Right forelimb (tissue), 1 donor: ENCODE data around the gene SNX25.
"Not testable (repeated sequence)": the region's sequence is repeated elsewhere in the genome, so short reads cannot be mapped to it uniquely, and the experiment has no call there.

Source experiments
- DNase-seq: peaks from one replicate; pipeline ENCODE4 v3.0.0-alpha.2; 2018

The SNX25 gene

DNA sequence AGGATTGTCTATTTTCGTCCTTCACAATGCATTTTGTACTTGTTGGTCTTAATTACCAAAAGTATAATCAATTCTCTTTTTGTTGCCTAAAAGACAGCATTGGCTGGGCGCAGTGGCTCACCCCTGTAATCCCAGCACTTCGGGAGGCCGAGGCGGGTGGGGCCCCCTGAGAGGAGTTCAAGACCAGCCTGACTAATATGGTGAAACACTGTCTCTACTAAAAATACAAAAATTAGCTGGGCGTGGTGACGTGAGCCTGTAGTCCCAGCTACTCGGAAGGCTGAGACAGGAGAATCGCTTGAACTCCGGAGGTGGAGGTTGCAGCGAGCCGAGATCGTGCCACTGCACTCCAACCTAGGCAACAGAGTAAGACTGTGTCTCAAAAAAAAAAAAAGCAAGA, 4.3 kb upstream of the SNX25 start:
- DNase-seq, result not testable (repeated sequence)

DNA sequence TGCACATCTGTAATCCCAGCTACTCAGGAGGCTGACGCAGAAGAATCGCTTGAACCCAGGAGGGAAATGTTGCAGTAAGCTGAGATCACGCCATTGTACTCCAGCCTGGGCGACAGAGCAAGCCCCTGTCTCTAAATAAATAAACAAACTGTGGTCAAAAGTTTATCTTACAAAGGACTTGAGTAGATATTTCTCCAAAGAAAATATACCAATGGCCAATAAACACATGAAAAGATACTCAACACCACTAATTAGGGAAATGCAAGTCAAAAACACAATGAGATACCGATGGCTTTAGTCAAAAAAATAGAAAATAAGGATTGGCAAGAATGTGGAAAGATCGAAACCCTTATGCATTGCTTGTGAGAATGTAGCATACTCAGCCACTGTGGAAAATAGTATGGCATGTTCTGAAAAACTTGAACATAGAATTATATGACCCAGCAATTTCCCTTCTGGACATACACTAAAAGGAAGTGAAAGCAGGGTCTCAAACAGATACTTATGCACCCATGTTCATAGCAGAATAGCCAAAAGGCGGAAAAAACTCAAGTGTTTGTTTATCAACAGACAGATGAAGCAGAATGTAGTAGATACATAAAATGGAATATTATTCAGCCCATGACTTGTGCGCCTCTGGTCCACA, 3.6 kb upstream of the SNX25 start:
- no peak for DNase-seq

DNA sequence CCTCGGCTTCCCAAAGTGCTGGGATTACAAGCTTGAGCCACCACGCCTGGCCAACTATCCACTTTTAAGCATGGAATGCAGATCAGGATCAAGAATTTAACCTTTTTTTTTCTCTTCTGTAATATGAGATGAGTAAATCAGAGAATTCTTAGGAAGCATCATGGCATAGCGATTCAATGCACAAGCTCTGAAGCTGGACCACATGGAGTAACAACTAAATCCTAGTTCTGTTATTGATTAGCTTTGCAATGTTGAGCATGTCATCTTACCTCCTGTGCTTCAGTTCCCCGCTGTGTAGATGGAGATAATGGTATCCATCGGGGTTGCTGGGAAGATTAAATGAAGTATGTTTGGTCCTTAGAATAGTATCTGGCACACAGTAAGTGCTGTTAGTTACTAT, 1.9 kb upstream of the SNX25 start:
- no peak for DNase-seq

DNA sequence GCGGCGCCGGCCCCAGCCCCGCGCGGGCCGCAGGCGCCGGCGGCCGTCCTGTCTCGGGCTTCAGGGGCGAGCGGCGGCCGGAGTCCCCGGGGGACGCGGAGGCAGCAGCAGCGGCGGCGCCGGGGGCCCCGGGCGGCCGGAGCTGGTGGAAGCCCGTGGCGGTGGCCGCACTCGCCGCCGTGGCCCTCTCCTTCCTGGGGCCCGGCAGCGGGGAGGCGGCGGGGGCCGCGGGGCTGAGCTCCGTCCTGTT, 379 bp downstream of the SNX25 start:
- not testable (repeated sequence) for DNase-seq

DNA sequence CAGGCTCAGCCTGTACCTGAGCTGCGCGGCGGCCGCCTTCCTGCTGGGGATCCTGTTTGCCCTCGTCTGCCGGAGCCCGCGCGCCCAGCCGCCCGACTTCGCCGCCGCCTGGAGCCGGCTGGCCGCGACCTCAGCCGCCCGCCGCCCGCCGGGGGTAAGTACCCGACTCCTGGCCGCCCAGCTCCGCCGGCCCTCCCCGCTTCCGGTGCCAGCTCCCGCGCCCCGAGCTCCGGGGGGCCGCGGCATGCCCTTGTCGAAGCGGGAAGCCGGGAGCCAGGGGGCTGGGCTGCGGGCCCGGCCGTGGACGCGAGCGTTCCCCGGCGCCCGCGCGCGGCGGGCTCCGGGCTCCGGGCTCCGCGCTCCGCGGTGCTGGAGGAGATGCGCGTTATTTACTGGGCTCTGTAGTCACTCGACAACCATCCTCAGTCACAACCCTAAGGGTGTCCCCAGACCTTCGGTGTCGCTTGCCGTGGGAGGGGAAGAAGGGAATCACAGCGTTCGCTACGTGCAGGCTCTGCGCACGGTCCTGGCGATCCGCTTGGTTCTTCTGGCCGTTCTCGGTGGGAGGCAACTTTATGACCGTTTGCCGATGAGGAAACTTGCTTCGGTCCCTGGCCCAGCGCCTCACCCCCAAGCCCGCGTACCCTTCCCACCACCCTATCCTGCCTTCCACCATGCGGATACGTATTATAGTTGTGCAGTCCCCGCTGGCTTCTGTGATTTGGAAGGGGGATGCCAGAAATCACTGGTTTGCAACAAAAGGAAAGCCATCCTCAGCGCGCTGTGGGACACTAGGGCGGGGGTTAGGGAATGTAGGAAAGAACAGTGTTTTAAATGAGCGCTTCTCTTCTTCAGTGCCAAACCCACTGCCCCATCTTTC, 944 bp downstream of the SNX25 start:
- peak; percentile 80 for DNase-seq

DNA sequence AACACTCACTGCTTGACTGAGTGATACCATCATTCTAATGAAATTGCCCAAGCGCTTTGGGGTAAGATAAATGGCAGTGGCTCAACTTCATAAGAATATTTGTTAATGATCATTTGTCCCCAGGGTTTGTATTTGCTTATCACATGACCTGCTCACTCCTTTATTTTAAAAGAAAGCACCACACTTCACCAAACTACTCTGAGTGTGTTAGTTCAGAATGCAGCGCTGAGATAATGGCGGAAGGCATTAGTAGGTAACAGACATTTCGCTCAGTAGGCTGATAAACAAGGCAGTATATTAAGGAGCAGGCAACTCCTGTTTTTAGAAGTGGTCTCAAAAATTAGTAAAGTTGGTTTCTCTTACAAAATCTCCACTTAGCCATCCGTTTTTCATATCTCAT, 1.6 kb downstream of the SNX25 start:
- DNase-seq, result no peak

DNA sequence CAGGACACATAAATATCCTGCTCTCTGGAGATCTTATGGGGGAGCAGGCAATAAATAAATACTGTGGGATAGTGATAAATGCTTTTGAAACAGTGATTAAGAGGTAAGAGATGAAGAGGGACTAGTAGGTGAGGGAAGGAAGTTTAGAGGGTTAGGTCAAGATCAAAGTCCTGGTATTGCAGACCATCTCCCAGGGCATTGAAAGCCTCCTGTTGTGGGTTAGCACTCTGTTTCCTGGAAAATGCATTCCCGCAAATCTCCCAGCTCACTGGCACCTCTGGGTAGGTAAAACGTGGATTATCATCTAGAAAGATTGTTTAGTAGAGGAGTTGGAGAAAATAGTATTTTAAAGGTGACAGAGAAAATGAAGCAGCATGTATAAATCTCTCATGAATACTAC, 2.2 kb downstream of the SNX25 start:
- DNase-seq, result no peak

DNA sequence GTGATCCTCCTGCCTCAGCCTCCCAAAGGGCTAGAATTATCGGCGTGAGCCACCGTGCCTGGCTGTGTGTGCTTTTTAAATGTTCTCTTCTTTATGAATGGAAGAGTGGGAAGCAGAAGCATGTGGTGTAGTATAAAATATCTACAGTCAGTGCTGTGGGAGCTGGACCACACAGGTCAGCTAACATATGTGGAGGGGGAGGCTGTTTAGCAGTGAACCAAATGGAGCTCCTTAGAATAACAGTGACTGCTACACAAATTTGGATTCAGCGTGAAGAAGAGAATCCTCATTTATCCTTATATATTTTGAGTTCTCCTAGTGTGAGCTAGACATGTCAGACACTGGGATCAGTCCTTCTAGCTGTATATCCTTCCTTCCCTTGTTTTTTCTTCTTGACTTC, 3.2 kb downstream of the SNX25 start:
- no peak for DNase-seq

DNA sequence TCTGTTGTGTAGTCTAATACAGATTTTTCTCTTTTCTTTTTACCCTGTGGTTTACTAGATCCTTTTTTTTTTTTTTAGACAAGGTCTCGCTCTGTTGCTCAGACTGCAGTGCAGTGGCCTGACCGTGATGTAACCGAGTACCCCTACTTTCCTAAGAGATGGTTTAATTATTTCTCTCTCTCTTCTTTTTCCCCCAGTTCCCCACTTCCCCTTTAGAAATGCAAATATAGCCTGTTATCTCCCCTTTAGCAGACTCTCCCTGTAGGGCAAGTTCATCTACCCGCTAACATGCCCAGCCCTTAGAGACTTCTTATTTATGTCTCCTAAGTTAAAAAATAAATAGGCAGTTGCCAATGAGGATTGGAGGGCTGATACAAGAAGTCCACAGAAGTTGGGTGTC, 4.5 kb downstream of the SNX25 start:
- DNase-seq, result no peak

DNA sequence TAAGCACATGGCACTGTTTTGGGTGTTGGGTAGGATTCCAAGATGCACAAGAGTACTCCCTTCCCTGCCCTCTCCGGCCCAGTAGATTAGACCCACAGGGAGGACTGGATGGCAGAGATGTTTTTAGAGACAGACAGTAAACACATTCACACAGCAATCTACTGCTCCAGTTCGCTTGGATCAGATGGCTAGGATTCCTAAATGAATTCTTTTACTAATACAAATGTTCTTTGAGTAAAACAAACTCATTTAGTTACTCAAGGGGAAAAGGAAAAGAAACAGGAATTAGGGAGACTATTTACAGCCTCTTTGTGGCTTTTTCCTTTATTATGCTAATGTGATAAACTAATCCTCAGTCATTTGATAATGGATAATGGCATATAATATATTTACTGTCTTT, 5.9 kb downstream of the SNX25 start:
- no peak for DNase-seq

DNA sequence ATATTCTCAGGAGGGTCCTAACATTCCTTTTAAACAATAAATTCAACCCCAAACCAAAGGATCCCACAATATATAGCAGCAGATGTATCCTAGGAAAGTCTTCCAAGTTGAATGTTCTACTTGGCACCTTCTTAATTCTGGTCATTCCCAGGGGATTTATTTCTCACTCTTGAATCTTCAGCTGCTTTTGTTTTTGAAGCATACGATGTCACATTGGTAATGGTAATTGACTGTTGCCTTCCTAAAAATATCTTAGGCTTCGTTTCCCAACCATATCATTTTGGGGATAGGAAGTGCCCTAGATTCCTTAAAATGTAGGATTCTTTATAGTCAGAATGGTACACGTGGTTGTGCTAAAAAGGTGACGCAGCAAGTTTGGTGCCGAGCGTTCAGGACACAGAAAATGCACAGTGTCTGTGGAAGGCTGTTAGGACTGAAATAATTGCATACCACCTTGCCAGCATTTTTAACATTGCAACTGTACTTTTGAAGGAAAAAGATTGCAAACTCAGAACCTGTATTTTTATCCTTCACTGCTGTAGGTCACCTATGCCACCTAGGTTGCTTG, 8.1 kb downstream of the SNX25 start:
- no peak for DNase-seq

DNA sequence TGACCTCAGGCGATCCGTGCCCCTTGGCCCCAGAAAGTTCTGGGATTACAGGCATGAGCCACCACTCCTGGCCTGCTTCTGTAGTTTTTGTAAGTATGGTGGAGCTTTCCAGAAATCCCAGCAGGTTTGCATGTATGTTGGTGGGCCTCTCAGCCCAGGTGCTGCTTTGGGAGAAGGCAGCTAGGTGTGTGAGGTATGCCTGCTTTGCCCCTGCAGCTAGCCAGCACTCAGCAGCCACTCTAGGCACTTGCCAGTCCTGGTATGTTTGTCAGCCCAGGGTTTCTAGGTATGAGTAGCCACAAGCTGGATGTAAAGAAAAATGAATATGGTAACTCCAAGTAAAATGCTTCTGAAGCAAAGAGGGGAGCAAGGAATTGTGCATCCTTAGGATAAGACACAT, 8.9 kb downstream of the SNX25 start:
- no peak for DNase-seq

DNA sequence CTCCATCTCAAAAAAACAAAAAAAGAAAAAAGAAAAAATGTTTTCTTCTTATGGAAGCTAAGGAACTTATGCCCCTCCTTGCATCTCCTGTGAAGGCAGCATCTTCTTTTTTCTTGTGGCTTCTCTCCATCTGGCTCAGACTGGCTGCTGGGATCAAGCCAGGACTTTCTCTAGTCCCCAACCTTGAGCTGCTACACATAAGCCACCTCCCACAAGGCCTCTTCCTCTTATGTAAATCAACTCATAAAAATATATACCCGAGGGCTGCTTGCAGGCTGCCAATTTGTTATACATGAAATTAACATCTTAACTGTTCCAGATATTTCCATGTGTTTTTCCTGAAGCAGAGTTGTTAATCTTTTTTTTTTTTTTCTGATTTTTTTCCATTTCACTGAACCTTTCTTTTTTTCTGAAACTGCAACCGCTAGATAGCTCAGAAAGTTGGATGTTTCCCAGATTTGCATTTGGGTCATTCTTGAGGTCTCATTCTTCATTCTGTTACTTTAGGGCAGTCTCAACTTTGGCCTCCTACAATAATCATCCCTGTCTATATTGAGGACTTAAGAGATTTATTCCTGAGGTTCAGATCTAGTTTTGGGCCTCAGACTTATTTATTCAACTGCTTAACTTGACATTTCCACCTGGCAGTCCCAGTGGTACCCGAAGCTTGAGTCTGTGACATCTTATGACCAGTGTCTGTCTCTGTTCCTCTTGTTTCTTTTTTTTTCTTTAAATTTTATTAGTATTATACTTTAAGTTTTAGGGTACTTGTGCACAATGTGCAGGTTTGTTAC, 10.3 kb downstream of the SNX25 start:
- DNase-seq, result peak; percentile 83

DNA sequence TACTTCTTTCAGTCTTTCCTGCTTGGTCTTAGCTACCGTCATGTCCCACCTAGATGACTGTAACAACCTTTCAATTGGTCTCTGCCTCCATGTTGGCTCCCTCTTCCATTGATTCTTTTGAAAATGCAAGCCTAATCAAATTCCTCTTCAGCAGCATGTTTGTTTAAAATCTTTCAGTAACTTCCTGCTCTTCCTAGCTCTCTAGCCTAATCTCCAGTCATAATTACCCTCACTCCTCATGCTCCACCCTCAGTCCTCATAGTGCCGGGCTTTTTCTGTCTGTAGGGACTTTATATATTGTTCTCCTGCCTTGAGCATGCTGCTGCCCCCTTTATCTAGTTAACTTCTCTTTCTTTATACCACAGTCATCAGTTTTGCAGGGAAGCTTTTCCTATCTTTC, 12.1 kb downstream of the SNX25 start:
- DNase-seq, result no peak

DNA sequence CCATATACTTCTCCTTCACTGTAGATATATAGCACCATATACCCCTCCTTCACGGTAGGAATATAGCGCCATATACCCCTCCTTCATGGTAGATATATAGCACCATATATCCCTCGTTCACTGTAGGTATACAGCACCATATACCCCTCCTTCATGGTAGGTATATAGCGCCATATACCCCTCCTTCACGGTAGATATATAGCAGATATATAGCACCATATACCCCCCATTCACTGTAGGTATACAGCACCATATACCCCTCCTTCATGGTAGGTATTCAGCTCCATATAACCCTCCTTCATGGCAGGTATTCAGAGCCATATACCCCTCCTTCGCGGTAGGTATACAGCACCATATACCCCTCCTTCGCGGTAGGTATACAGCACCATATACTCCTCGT, 12.5 kb downstream of the SNX25 start:
- DNase-seq, result no peak

DNA sequence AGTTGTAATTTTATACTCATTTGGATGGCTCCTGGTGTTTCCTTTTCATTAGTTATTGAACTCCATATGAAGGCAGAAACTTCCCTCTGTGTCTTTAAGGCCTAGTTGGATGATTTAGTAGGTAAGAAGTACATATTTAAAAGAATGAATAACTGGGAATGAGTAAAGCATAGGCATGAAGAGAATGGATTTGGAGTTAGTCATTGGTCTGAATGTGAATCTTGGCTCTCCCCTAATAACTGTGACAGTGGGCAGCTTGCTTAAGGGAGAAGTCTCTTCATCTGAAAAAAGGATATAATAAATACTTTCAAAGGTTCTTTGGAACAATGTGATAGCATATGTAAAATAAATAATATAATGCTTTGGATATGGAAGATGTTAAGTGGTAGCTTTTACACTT, 13.2 kb downstream of the SNX25 start:
- no peak for DNase-seq

DNA sequence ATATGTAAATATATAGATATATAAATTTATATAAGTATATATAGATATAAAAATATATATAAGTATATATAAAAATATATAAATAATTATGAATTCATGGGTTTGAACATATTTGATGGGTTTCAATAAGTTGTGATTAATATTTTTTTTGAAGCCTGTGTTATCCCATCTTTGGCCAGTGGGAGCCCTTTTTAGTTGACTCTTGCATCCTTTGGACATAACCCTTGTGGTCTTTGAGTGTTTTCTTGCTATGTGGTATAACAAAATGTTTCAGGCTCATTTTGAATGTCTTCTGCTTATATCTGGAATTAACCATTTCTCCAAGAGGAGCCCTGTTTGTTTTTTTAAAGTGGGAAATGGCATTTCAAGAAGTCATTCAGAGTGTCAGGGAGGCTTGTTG, 15.2 kb downstream of the SNX25 start:
- no peak for DNase-seq

DNA sequence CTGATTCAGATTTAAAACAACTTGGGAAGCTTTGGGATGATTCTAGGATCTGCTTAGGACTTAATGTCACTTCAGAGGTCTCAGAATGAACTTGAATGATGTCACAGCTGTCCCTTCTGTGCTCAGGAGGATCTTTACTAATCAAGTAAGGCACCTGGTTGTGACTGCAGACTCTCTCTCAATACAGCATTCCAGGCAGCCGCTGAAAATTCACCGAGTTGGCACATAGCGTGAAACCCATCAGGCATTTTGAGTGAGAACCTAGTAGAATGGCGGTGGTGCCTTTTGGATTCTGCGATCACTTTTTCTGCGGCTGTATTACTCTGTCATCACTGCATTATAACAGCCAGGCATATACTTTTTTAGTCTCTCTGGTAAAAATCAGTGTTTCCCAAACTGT, 16.5 kb downstream of the SNX25 start:
- no peak for DNase-seq

DNA sequence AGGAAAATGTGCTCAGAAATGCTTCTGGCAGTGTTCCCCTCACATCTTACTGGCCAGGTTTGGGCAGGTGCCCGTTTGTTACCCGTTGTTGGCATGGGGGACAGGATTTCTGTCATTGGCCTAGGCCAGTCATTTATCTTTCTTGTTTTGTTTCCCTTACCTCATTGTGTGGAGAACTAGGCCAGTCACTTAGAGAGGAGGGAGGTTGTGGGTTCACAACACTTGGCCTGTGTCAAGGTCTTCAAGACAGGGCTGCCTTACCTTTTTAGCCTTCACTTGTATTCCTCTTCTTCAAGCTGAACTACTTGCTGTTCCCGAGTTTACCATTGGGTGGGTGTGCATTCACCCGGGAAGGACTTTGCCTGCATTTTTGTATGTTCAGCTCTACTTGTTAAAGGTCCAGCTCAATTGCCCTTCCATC, 17.7 kb downstream of the SNX25 start:
- DNase-seq, result no peak

DNA sequence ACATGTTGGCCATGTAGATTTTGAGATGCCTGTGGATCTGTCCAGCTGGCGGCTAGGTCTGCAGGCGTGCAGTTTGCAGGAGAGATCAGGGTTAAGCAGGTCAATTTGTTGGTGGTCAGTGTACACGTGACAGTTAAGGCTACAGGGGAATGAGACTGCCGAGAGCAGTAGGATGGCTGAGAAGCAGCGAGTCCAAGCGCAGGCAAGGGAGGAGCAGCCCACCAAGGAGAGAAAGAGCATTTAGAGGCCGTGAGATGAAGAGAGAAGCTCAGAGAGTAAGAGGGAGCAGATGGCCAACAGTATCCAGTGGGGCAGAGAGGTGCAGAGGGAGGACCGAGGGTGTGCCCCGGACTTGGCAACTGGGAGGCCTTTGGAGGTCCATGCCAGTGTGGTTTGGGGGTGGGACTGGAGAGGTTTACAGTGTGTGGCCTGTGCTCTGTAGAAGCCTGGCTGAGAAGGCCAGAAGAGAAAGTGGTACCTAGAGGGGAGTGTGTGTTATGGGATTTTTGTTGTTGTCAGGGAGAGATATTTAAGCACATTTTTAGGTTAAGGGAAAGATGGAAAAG, 18.4 kb downstream of the SNX25 start:
- no peak for DNase-seq

DNA sequence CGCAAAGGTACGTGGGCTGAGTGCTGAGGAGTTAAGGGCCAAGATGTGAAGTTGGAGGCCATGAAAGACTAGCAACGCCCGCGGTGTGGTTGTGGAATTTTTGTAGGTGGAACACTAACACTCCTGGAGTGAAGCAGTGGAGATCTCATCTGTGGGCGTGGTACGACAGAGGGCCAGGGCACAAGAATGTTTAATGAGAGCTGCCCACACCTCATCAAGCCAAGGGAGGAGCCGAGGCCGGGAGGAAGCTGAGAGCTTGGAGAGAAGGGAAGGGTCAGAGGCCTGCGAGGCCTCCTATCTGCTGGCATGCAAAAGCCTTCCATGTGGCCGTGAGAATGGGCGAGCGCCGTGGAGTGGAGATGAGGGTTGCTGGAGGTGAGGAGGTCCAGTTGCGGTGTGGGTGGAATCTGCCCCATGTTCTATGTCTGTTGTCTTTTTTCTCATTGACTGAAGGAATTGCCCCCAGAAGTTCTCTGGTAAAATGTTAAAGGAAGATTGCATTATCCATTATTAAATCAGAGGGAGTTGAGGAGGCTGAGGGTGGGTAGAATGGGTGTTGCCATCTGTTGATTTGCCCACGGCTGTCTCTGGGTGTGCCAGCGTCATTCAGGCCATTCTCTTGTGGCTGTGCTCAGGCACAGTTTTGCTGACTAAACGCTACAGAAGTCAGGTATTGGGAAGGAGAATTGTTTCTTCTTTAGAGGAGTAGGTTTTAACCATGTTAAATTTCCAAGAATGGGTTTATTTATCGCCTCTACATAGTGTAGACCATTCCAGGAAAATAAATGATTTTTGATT, 19.8 kb downstream of the SNX25 start:
- no peak for DNase-seq

DNA sequence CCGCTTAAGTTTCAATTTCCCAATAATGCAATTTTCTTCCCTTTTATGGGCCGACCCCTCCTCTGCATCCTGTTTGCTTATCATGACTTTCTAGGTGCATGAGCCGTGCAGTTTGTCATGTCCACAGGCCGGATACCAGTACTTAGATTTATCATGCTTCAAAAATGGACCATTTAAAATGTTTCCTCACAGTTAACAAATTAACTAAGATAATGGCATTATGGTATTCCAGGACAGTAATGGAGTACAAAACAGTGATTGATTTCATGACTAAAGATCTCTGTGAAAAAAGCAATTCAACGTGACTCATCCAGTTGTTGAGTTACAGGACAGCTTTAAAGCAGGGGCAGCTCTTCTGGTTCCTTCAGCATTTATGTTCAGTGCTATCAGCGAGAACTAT, 23.0 kb downstream of the SNX25 start:
- DNase-seq, result no peak
